ENCODE measurements around the gene GRK5. TPM values are rescaled to one million over a fixed set of nuclear protein-coding genes. Genes with fewer than 3 reads are reported as not detected.
"Not testable (repeated sequence)": the region's sequence is repeated elsewhere in the genome, so short reads cannot be mapped to it uniquely, and the experiment has no call there.

The GRK5 gene
- total and polyA plus RNA-seq, 5 donors, result 31.3 to 89.9 (median 57.6) TPM

DNA sequence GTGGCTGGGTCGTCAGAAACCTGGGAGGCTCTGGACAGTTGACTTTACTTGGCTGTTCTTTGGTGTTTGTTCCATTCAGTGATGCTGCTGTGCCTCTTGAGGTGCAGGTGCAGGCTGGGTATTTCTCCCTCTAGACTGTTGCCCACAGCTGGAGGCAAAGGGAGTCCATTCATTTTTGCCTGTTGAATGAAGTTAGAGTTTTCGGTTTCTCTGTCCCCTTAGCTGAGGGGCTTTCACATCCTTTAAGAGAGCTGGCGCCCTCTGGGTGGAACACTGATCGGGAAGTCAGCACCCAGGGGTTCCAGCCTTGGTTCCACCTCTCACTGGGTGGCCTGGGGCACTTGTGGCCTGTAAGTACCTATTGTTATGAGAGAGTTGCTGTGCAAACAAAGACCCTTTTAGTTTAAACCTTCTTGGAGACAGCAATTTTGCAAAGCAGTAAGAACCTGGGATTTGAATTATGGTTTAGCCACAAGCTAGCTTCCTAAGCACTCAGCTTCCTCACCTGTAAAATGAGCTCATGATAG, 67.2 kb downstream of the GRK5 start:
- Histone ChIP-seq H3K27ac (ENCODE audit: low read length) (no peak overlapping the region), H3K9me3 (ENCODE audit: control insufficient read depth, low read length) (no peaks in the 10 kb centered on the region), H3K4me3 (ENCODE audit: low read length) (no peak overlapping the region), H3K4me1 (ENCODE audit: control insufficient read depth, insufficient read depth, low read length) (peaks cover 40% of the 10 kb centered on the region), H3K27me3 (ENCODE audit: control insufficient read depth, insufficient read depth) (no peaks in the 10 kb centered on the region)
- 93% methylated on average over 4 of the region's 4 CpGs for WGBS
- ATAC-seq, result no peak
- intact Hi-C loops (cut with DNase I), result loop anchor here in 1 of 4 donors (5.0 kb wide), 1 partner anchor 67 kb away; the partner anchor contains the start of gene GRK5
- no peak for DNase-seq

GRCh38 chr10:119275085-119275484, 67.7 kb downstream of the GRK5 start:
- Histone ChIP-seq H3K4me3 (ENCODE audit: low read length) (no peak overlapping the region), H3K9me3 (ENCODE audit: control insufficient read depth, low read length) (no peaks in the 10 kb centered on the region), H3K27ac (ENCODE audit: low read length) (no peak overlapping the region), H3K27me3 (ENCODE audit: control insufficient read depth, insufficient read depth) (no peaks in the 10 kb centered on the region), H3K4me1 (ENCODE audit: control insufficient read depth, insufficient read depth, low read length) (peaks cover 38% of the 10 kb centered on the region)
- intact Hi-C loops (cut with DNase I), result no loop called here
- peak in 1 of 3 donors; percentile 21 for DNase-seq
- ATAC-seq, result no peak
- WGBS, result 64% methylated on average over 5 of the region's 5 CpGs

- H3K27me3 ChIP-seq (ENCODE audit: control insufficient read depth, insufficient read depth); intact Hi-C loops (cut with DNase I); H3K4me3 ChIP-seq (ENCODE audit: low read length); H3K9me3 ChIP-seq (ENCODE audit: control insufficient read depth, low read length); ATAC-seq; DNase-seq; H3K27ac ChIP-seq (ENCODE audit: low read length): not testable (repeated sequence)
- WGBS, result 77% methylated on average over 2 of the region's 4 CpGs
- H3K4me1 ChIP-seq (ENCODE audit: control insufficient read depth, insufficient read depth, low read length), result peaks cover 42% of the 10 kb centered on the region
Observed at GRCh38 chr10:119276194-119276593, 68.8 kb downstream of the GRK5 start.

DNA sequence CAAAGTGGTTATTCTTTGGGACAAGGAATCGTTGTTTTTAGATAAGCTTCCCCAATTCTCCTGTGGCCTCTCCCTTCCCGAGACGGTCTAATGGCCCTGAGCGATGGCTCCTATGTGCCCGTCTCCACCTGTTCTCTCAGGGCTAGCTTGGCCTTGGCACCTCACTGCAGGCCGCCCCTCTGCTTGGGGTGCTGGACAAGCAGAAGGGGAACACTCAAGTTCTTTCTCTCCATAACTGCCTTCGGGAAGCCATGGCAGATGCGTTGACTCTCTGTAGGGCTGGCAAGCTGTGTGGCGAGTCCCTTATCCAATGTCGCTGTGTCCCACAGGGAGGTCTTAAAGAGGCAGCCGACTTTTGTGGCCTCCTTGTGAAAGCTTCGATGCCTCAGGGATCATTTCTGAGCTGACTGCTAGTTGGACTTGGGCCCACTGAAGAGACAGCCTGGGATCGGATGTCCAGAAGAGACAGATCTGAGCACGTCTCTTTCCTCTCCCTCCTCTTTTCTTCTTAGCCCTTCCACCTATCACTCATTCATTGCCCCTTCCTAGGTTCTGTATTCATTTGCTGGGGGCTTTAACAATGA, 70.8 kb downstream of the GRK5 start:
- ATAC-seq (no peak), DNase-seq (peak in 1 of 3 donors; percentile 38)
- Histone ChIP-seq H3K27me3 (ENCODE audit: control insufficient read depth, insufficient read depth) (no peaks in the 10 kb centered on the region), H3K9me3 (ENCODE audit: control insufficient read depth, low read length) (no peaks in the 10 kb centered on the region), H3K4me1 (ENCODE audit: control insufficient read depth, insufficient read depth, low read length) (peaks cover 43% of the 10 kb centered on the region), H3K27ac (ENCODE audit: low read length) (no peak overlapping the region), H3K4me3 (ENCODE audit: low read length) (no peak overlapping the region)
- 65% methylated on average over 14 of the region's 14 CpGs for WGBS
- intact Hi-C loops (cut with DNase I), result no loop called here

DNA sequence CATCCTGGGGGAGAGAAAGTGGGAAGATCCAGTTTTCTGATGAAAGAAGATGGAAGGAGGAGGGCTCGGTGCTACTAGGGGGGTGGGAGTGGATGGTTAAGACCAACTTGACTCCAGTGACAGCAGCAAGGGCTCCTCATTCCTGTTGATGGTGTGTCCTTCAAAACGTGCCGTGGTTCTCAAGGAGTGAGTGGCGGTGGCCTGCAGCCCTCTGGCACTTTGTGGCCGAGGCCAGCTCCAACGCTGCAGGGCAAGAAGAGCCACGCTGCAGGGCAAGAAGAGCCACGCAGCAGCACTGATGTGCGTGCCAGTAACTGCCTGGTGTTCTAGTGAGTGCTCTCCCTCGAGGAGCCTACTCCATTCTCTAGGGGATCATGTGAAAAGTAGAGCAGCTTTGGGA, 72.1 kb downstream of the GRK5 start:
- no peak for ATAC-seq
- H3K27ac ChIP-seq (ENCODE audit: low read length), result no peak overlapping the region
- no peaks in the 10 kb centered on the region for H3K27me3 ChIP-seq (ENCODE audit: control insufficient read depth, insufficient read depth)
- no peaks in the 10 kb centered on the region for H3K9me3 ChIP-seq (ENCODE audit: control insufficient read depth, low read length)
- DNase-seq, result no peak
- H3K4me3 ChIP-seq (ENCODE audit: low read length), result no peak overlapping the region
- intact Hi-C loops (cut with DNase I), result no loop called here
- WGBS, result 68% methylated on average over 10 of the region's 10 CpGs
- peaks cover 49% of the 10 kb centered on the region for H3K4me1 ChIP-seq (ENCODE audit: control insufficient read depth, insufficient read depth, low read length)

DNA sequence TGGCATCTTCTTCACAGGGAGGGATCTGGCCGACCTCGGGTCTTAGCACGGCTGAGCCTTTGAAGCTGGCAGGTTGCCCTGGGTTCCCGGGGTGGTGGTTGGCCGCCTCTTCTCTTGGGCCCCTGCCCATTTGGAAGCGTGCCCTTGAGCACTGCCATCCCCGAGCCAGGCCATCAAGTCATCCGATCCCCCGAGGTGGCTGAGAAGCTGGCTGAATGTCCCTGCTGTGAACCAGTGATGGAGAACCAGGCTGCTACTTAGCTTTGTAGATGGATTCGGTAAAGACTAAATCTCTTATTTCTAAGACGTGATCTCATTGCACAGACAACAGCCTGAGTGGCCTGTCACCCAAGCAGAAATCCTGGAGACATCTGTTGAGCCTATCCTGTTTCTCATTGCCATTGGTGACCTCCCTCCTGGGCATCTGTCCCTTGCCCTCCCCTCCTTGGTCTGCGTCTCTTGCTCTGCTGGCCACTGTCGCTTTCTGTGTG, 74.3 kb downstream of the GRK5 start:
- H3K4me3 ChIP-seq (ENCODE audit: low read length), result no peak overlapping the region
- H3K27ac ChIP-seq (ENCODE audit: low read length), result peak overlapping the region; percentile 25
- WGBS, result 30% methylated on average over 13 of the region's 13 CpGs
- ATAC-seq (peak; percentile 65), DNase-seq (peak; percentile 90 to 95 (median 95))
- H3K27me3 ChIP-seq (ENCODE audit: control insufficient read depth, insufficient read depth), result no peaks in the 10 kb centered on the region
- peaks cover 57% of the 10 kb centered on the region for H3K4me1 ChIP-seq (ENCODE audit: control insufficient read depth, insufficient read depth, low read length)
- intact Hi-C loops (cut with DNase I), result loop anchor here in 3 of 4 donors (10.0 kb wide), 3 partner anchors 53 to 77 kb away; partner anchors contain the start of gene GRK5 (in 2 of the 3)
- no peaks in the 10 kb centered on the region for H3K9me3 ChIP-seq (ENCODE audit: control insufficient read depth, low read length)

- DNase-seq, result no peak
- no peaks in the 10 kb centered on the region for H3K27me3 ChIP-seq (ENCODE audit: control insufficient read depth, insufficient read depth)
- intact Hi-C loops (cut with DNase I), result loop anchor here in 3 of 4 donors (10.0 kb wide), 3 partner anchors 52 to 78 kb away; partner anchors contain the start of gene GRK5 (in 2 of the 3)
Observed at GRCh38 chr10:119282446-119282845, 75.1 kb downstream of the GRK5 start.

GRCh38 chr10:119283387-119283786, 76.0 kb downstream of the GRK5 start:
- intact Hi-C loops (cut with DNase I), result loop anchor here in 3 of 4 donors (10.0 kb wide), 3 partner anchors 51 to 79 kb away; partner anchors contain the start of gene GRK5 (in 2 of the 3)
- DNase-seq (peak in 1 of 3 donors; percentile 75), ATAC-seq (no peak)
- H3K27ac ChIP-seq (ENCODE audit: low read length), result peak overlapping the region; percentile 54
- no peaks in the 10 kb centered on the region for H3K9me3 ChIP-seq (ENCODE audit: control insufficient read depth, low read length)
- H3K27me3 ChIP-seq (ENCODE audit: control insufficient read depth, insufficient read depth), result no peaks in the 10 kb centered on the region
- WGBS, result 56% methylated on average over 5 of the region's 5 CpGs
- peaks cover 58% of the 10 kb centered on the region for H3K4me1 ChIP-seq (ENCODE audit: control insufficient read depth, insufficient read depth, low read length)
- H3K4me3 ChIP-seq (ENCODE audit: low read length), result no peak overlapping the region

More at GRCh38 chr10:119282446-119282845, 75.1 kb downstream of the GRK5 start:
- no peaks in the 10 kb centered on the region for H3K9me3 ChIP-seq (ENCODE audit: control insufficient read depth, low read length)
- 92% methylated on average over 9 of the region's 9 CpGs for WGBS
- H3K4me3 ChIP-seq (ENCODE audit: low read length), result no peak overlapping the region
- no peak for ATAC-seq
- peaks cover 57% of the 10 kb centered on the region for H3K4me1 ChIP-seq (ENCODE audit: control insufficient read depth, insufficient read depth, low read length)
- no peak overlapping the region for H3K27ac ChIP-seq (ENCODE audit: low read length)

GRCh38 chr10:119283818-119284217, 76.4 kb downstream of the GRK5 start:
- peak in 1 of 3 donors; percentile 45 for DNase-seq
- H3K27ac ChIP-seq (ENCODE audit: low read length), result peak overlapping the region; percentile 54
- peaks cover 58% of the 10 kb centered on the region for H3K4me1 ChIP-seq (ENCODE audit: control insufficient read depth, insufficient read depth, low read length)
- WGBS, result 44% methylated on average over 5 of the region's 5 CpGs
- no peak overlapping the region for H3K4me3 ChIP-seq (ENCODE audit: low read length)
- intact Hi-C loops (cut with DNase I), result loop anchor here in 3 of 4 donors (10.0 kb wide), 3 partner anchors 51 to 79 kb away; partner anchors contain the start of gene GRK5 (in 2 of the 3)
- no peak for ATAC-seq
- H3K27me3 ChIP-seq (ENCODE audit: control insufficient read depth, insufficient read depth), result no peaks in the 10 kb centered on the region
- H3K9me3 ChIP-seq (ENCODE audit: control insufficient read depth, low read length), result no peaks in the 10 kb centered on the region

GRCh38 chr10:119284679-119285096, 77.3 kb downstream of the GRK5 start:
- DNase-seq (peak; percentile 77 to 88 (median 85)), ATAC-seq (peak; percentile 71 to 72)
- 36% methylated on average over 7 of the region's 7 CpGs for WGBS
- no peak overlapping the region for H3K4me3 ChIP-seq (ENCODE audit: low read length)
- intact Hi-C loops (cut with DNase I), result loop anchor here in 3 of 4 donors (10.0 kb wide), 3 partner anchors 50 to 80 kb away; partner anchors contain the start of gene GRK5 (in 2 of the 3)
- H3K4me1 ChIP-seq (ENCODE audit: control insufficient read depth, insufficient read depth, low read length), result peaks cover 60% of the 10 kb centered on the region
- H3K9me3 ChIP-seq (ENCODE audit: control insufficient read depth, low read length), result no peaks in the 10 kb centered on the region
- peak overlapping the region; percentile 77 for H3K27ac ChIP-seq (ENCODE audit: low read length)
- H3K27me3 ChIP-seq (ENCODE audit: control insufficient read depth, insufficient read depth), result no peaks in the 10 kb centered on the region
